OCI-LY7 (cell line): ENCODE measurements around the gene LIMK2. TPM values are rescaled to one million over a fixed set of nuclear protein-coding genes. Genes with fewer than 3 reads are reported as not detected.
"Not testable (repeated sequence)": the region's sequence is repeated elsewhere in the genome, so short reads cannot be mapped to it uniquely, and the experiment has no call there.

Experiments used
- Bru-seq: library from RNA; stranded (reverse); fragments of 400-500 nt; gene quantifications from one replicate; lab custom pipeline; 2021; lab: Mats Ljungman, UMichigan
- BruChase-seq, 2 experiments: library from RNA; stranded (reverse); fragments of 400-500 nt; gene quantifications; one replicate each; lab custom pipeline; 2021; lab: Mats Ljungman, UMichigan
- BruUV-seq: library from RNA; stranded (reverse); fragments of 400-500 nt; replicated peaks from 2 replicates; lab custom pipeline; 2021; lab: Mats Ljungman, UMichigan
- CTCF ChIA-PET: fragments of 300-600 bp; sonication (Branson Sonifier 250); formaldehyde crosslinking; loops from one replicate; lab custom pipeline; 2022; ENCODE audit warnings: antibody characterized with exemption; ENCODE audit not compliant: unreplicated experiment; lab: Charles Lee
- POLR2A ChIA-PET: fragments of 300-600 bp; sonication (Branson Sonifier 250); formaldehyde crosslinking; loops from one replicate; lab custom pipeline; 2022; ENCODE audit warnings: antibody characterized with exemption; lab: Charles Lee
- DNase-seq: peaks from one replicate; pipeline ENCODE4 v3.0.0-alpha.2; 2015; ENCODE audit warnings: low spot score
- H2AFZ ChIP-seq: fragments of 200-600 bp; sonication (generic), shearing (Covaris generic); 2 replicates; pipeline ENCODE4 v1.6.1; 2014; ENCODE audit warnings: mild to moderate bottlenecking, antibody characterized with exemption, low read length, moderate library complexity
- H3K27ac ChIP-seq: fragments of 200-600 bp; sonication (generic); 2 replicates; pipeline ENCODE4 v1.5.1; 2014; ENCODE audit warnings: mixed run types, low read depth, mild to moderate bottlenecking, moderate library complexity, low read length, inconsistent platforms; ENCODE audit not compliant: poor library complexity, severe bottlenecking
- H3K36me3 ChIP-seq: fragments of 200-600 bp; sonication (generic); 2 replicates; pipeline ENCODE4 v1.6.1; 2014; ENCODE audit warnings: mild to moderate bottlenecking, antibody characterized with exemption, low read length, moderate library complexity, mixed read lengths; ENCODE audit not compliant: insufficient read depth
- H3K4me1 ChIP-seq: fragments of 200-600 bp; sonication (generic); 2 replicates; pipeline ENCODE4 v1.5.1; 2014; ENCODE audit warnings: mild to moderate bottlenecking, low read length; ENCODE audit not compliant: insufficient read depth, poor library complexity, severe bottlenecking
- H3K4me2 ChIP-seq: fragments of 200-600 bp; sonication (generic); 2 replicates; pipeline ENCODE4 v1.6.1; 2014; ENCODE audit warnings: mild to moderate bottlenecking, low read length
- H3K4me3 ChIP-seq: fragments of 200-600 bp; sonication (generic); 2 replicates; pipeline ENCODE4 v1.5.1; 2014; ENCODE audit warnings: mild to moderate bottlenecking, low read depth, low read length; ENCODE audit not compliant: poor library complexity, severe bottlenecking
- H3K79me2 ChIP-seq: fragments of 200-600 bp; sonication (generic); 2 replicates; pipeline ENCODE4 v1.6.1; 2016; ENCODE audit warnings: low read depth, mild to moderate bottlenecking, low read length, moderate library complexity, mixed read lengths; ENCODE audit not compliant: insufficient read depth
- H3K9me2 ChIP-seq: fragments of 200-600 bp; sonication (generic); 2 replicates; pipeline ENCODE4 v1.6.1; 2016; ENCODE audit warnings: mild to moderate bottlenecking, low read length, mixed read lengths; ENCODE audit not compliant: insufficient read depth
- H3K9me3 ChIP-seq: fragments of 200-600 bp; sonication (generic); 2 replicates; pipeline ENCODE4 v1.6.1; 2014; ENCODE audit warnings: mild to moderate bottlenecking, mixed run types, low read length, mixed read lengths
- H4K20me1 ChIP-seq: fragments of 200-600 bp; sonication (generic); 2 replicates; pipeline ENCODE4 v1.6.1; 2014; ENCODE audit warnings: mild to moderate bottlenecking, antibody characterized with exemption, low read length, moderate library complexity, mixed read lengths; ENCODE audit not compliant: insufficient read depth
- EZH2phosphoT487 ChIP-seq: fragments of 200-600 bp; sonication (generic); IDR thresholded peaks from 2 replicates; pipeline ENCODE4 v1.6.1; 2018; ENCODE audit warnings: low read depth, borderline replicate concordance, mild to moderate bottlenecking, mixed run types, antibody characterized with exemption, low read length, moderate library complexity, mixed read lengths
- intact Hi-C: fragments of 100-400 bp; cut with micrococcal nuclease; formaldehyde crosslinking; loops from one replicate; pipeline ENCODE4 v1.10.0; 2022; ENCODE audit not compliant: unreplicated experiment
- long read RNA-seq: library from polyadenylated mRNA; stranded (forward); transcript quantifications from one replicate; pipeline ENCODE4 v2.0.0, GENCODE V29; 2022
- total RNA-seq, 2 experiments: library from RNA; depleted of rRNA in 1 of 2; stranded (reverse); fragments of >200 nt in 1 of 2; shearing (Covaris generic) in 1 of 2; gene quantifications; 2 replicates each; pipeline ENCODE4 v1.2.3, GENCODE V29; 2014 to 2022
- TF ChIP-seq, protein P1 (sequence below): fragments of 200-600 bp; sonication (generic); conservative IDR thresholded peaks from 2 replicates; pipeline ENCODE4 v1.5.1; 2014; ENCODE audit warnings: mild to moderate bottlenecking, antibody characterized with exemption, low read length, moderate library complexity, mixed read lengths

The LIMK2 gene
- total RNA-seq (2014; rRNA removed; shearing (Covaris generic)), result 16.2 and 24.8 TPM in 2 replicates
- total RNA-seq (2022), result 23.5 and 24.8 TPM in 2 replicates
- Bru-seq, nascent RNA, result percentile 61 among the genes with signal in this experiment
- percentile 68 among the genes with signal in this experiment for BruChase-seq, experiment 1, labeled RNA remaining after a 6-hour chase
- BruChase-seq, experiment 2, labeled RNA remaining after a 2-hour chase, result percentile 69 among the genes with signal in this experiment
- long read RNA-seq, transcript LIMK2-201 (16 exons, 3,670 nt), result major isoform, 15 of 36 reads
- long read RNA-seq, partial matches to known transcripts, result 3 of 36 reads
- long read RNA-seq, other reads (novel, unspliced or antisense), result 16 of 36 reads

GRCh38 chr22:31211862-31212730 is at the start of gene LIMK2:
LIMK2 (plus strand) TSS chr22:31212298; CDS start chr22:31212409, 111 bp downstream.
- peaks cover 16% of the 10 kb centered on the region for H3K4me1 ChIP-seq

GRCh38 chr22:31170971-31171370 is 41.1 kb upstream of the LIMK2 start:
- no TSS peak for BruUV-seq
- DNase-seq, result no peak
- Histone ChIP-seq H3K4me1 (peaks cover 14% of the 10 kb centered on the region), H3K79me2 (peaks cover 5% of the 10 kb centered on the region; the same call in 1 of the 2 replicates), H3K9me2 (no peaks in the 10 kb centered on the region), H3K27ac (no peak overlapping the region), H3K4me3 (no peak overlapping the region), H4K20me1 (no peaks in the 10 kb centered on the region), H3K9me3 (no peaks in the 10 kb centered on the region), H3K36me3 (peaks cover 12% of the 10 kb centered on the region), H2AFZ (no peak overlapping the region), H3K4me2 (no peak overlapping the region)
- ChIA-PET CTCF (no interaction called here), POLR2A (no interaction called here)
- TF ChIP-seq, protein P1, sequence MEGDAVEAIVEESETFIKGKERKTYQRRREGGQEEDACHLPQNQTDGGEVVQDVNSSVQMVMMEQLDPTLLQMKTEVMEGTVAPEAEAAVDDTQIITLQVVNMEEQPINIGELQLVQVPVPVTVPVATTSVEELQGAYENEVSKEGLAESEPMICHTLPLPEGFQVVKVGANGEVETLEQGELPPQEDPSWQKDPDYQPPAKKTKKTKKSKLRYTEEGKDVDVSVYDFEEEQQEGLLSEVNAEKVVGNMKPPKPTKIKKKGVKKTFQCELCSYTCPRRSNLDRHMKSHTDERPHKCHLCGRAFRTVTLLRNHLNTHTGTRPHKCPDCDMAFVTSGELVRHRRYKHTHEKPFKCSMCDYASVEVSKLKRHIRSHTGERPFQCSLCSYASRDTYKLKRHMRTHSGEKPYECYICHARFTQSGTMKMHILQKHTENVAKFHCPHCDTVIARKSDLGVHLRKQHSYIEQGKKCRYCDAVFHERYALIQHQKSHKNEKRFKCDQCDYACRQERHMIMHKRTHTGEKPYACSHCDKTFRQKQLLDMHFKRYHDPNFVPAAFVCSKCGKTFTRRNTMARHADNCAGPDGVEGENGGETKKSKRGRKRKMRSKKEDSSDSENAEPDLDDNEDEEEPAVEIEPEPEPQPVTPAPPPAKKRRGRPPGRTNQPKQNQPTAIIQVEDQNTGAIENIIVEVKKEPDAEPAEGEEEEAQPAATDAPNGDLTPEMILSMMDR, result no peak
- no peak for TF ChIP-seq EZH2phosphoT487
- intact Hi-C loops, result no loop called here

More at GRCh38 chr22:31211862-31212730, at the start of gene LIMK2:
- intact Hi-C loops, result loop anchor here (1.0 to 5.0 kb wide), 5 partner anchors 19 to 130 kb away; partner anchors contain the start of genes PIK3IP1 and SMTN
- no peak within 1 kb of the TSS for H3K27ac ChIP-seq
- BruUV-seq, result no TSS peak
- peak; percentile 96 for DNase-seq
- peaks cover 6% of the 10 kb centered on the region; the same call in 1 of the 2 replicates for H3K79me2 ChIP-seq
- H3K9me3 ChIP-seq, result no peaks in the 10 kb centered on the region
- H3K36me3 ChIP-seq, result no peaks in the 10 kb centered on the region
- CTCF ChIA-PET, result interaction anchor here (0.7 to 2.1 kb wide), 5 partner anchors 15 to 62 kb away, joined by 4 to 8 read pairs (median 5); no protein-coding TSS in a partner anchor
- H3K4me2 ChIP-seq, result peak within 1 kb of the TSS; percentile 99
- no peaks in the 10 kb centered on the region for H4K20me1 ChIP-seq
- no peaks in the 10 kb centered on the region for H3K9me2 ChIP-seq
- peak within 1 kb of the TSS; percentile 87 for H2AFZ ChIP-seq
- TF ChIP-seq EZH2phosphoT487, result no peak
- TF ChIP-seq, protein P1, result peak; percentile 90
- POLR2A ChIA-PET, result interaction anchor here (0.6 to 3.2 kb wide), 13 partner anchors 12 to 1587 kb away, joined by 3 to 10 read pairs (median 3); no protein-coding TSS in a partner anchor
- peak within 1 kb of the TSS; percentile 97 for H3K4me3 ChIP-seq

- BruUV-seq, H3K79me2 ChIP-seq, H3K4me2 ChIP-seq, intact Hi-C loops, H3K9me3 ChIP-seq, POLR2A ChIA-PET, CTCF ChIA-PET, H3K9me2 ChIP-seq, H2AFZ ChIP-seq, H4K20me1 ChIP-seq, H3K4me3 ChIP-seq, DNase-seq, H3K27ac ChIP-seq: not testable (repeated sequence)
- Histone ChIP-seq H3K4me1 (peaks cover 14% of the 10 kb centered on the region), H3K36me3 (peaks cover 14% of the 10 kb centered on the region; the same call in 1 of the 2 replicates)
These were observed 40.4 kb upstream of the LIMK2 start for GRCh38 chr22:31171734-31172133.
